Gastroesophageal sphincter (tissue), 4 donors: ENCODE data around the gene SERGEF. TPM values are rescaled to one million over a fixed set of nuclear protein-coding genes. Genes with fewer than 3 reads are reported as not detected.
A peak's percentile ranks its signal among the peaks of the same experiment; 100 is the strongest.

Experiments
- ATAC-seq: fragments of 150-250 bp; one replicate; pipeline ENCODE4 v1.9.1; 2016; ENCODE audit warnings: mild to moderate bottlenecking, moderate library complexity
- H3K27ac ChIP-seq, 4 donors: fragments of 200-600 bp; sonication (generic) in 3 of 4; 1 replicate in 3 of 4; 2 replicates in 1 of 4; pipeline ENCODE4 v1.5.1; 2016 to 2019
- H3K27me3 ChIP-seq: fragments of 200-600 bp; sonication (generic); one replicate; pipeline ENCODE4 v1.5.1; 2019
- H3K36me3 ChIP-seq, 2 donors: fragments of 200-600 bp; sonication (generic); one replicate each; pipeline ENCODE4 v1.5.1; 2019; ENCODE audit warnings: control low read depth in 1 of 2
- H3K4me1 ChIP-seq, 3 donors: fragments of 200-600 bp; sonication (generic); 1 replicate in 2 of 3; 2 replicates in 1 of 3; pipeline ENCODE4 v1.5.1; 2016 to 2019; ENCODE audit warnings: control low read depth in 2 of 3
- H3K4me3 ChIP-seq, 2 donors: fragments of 200-600 bp; sonication (generic); one replicate each; pipeline ENCODE4 v1.5.1; 2019; ENCODE audit warnings: mild to moderate bottlenecking in 1 of 2, moderate library complexity in 1 of 2
- H3K9me3 ChIP-seq, 3 donors: fragments of 200-600 bp; sonication (generic); one replicate each; pipeline ENCODE4 v1.5.1; 2017 to 2019; ENCODE audit warnings: control low read depth in 2 of 3
- EP300 ChIP-seq: sonication (generic); formaldehyde crosslinking; IDR thresholded peaks from one replicate; pipeline ENCODE4 v1.6.1; 2017; ENCODE audit warnings: antibody characterized with exemption, mild to moderate bottlenecking
- POLR2A ChIP-seq, 2 donors: fragments of 450-650 bp; IDR thresholded peaks; one replicate each; pipeline ENCODE4 v1.6.1; 2017; ENCODE audit warnings: antibody characterized with exemption in 2 of 2, mild to moderate bottlenecking in 2 of 2, moderate library complexity in 1 of 2
- POLR2AphosphoS5 ChIP-seq: sonication (generic); formaldehyde crosslinking; IDR thresholded peaks from one replicate; pipeline ENCODE4 v1.6.1; 2017; ENCODE audit warnings: antibody characterized with exemption
- WGBS, 2 donors: methylation state at CpG; one replicate each; pipeline ENCODE4 v1.1.5; 2018; ENCODE audit warnings: low coverage in 1 of 2; 5-methylcytosine and 5-hydroxymethylcytosine counted together
- total RNA-seq, 4 donors: library from RNA; depleted of rRNA; stranded (reverse); fragments of >200 nt; gene quantifications; one replicate each; pipeline ENCODE4 v1.1.0, GENCODE V29; 2016
- TF ChIP-seq, protein P1 (sequence below), 4 experiments: fragments of 200-600 bp in 2 of 4; fragments of 450-650 bp in 2 of 4; sonication (generic) in 1 of 4; IDR thresholded peaks; one replicate each; pipeline ENCODE4 v1.5.1; 2017 to 2019; ENCODE audit warnings: antibody characterized with exemption in 4 of 4, mild to moderate bottlenecking in 2 of 4, moderate library complexity in 2 of 4

SERGEF gene
- total RNA-seq = 10 to 100 TPM; 35.5 to 42.5 (median 36.3) TPM

DNA sequence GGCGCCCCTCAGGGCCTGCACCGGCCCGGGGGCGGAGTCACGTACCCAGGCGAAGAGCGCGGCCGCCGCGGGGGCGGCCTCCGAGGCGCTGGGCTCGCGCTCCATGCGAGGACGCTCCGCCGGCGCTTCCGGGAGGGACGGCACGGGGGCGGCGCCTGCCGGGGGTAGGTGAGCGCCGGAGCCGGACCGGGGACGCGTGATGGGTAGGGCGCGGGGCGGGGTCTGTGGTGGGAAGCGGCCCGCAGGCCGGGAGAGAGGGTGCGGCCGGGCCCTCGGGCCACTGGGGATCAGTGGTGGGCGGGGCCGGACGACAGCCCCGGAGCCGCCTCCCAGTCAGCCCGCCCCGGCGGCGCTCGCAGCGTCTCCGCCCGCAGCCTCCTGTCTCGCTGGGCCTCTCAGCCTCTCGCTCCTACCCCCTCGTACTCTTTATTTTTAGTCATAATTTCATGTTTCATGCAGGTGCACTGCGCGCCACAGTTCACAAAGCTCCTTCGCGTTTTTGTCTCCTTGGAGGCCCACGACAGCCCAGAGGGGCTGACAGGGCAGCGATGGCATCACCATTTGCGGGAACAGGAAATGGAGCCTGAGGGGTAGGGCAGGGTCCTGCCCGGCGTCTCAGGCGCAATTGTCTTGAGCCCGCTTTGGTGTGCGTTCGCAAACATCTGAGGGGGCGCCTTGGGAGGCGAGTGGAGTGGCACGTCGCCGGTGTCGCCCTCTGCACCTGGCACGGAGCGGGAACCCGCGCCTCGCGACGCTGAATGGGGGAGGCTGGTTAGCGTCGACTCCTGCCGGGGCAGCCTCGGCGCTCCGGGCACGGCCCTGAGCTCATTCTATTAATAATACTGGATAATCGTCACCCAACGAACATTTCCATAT is at the start of gene SERGEF:
TSS of gene SERGEF (minus strand) at position 142 of the 876 bp plus-strand sequence. CDS start at position 105, 37 bp downstream.
- no peaks in the 10 kb centered on the region for H3K9me3 ChIP-seq
- 1% methylated on average over 17 of the region's 93 CpGs; no CpG with 5 or more reads in 1 of the 2 donors for WGBS, 2 donors

GRCh38 chr11:18061351-18061750 is 48.5 kb upstream of the SERGEF start:
- Histone ChIP-seq H3K36me3 (peaks cover 0 to 6% of the 10 kb centered on the region in 2 donors), H3K27ac (no peak overlapping the region), H3K9me3 (no peaks in the 10 kb centered on the region), H3K4me3 (no peak overlapping the region), H3K27me3 (no peaks in the 10 kb centered on the region), H3K4me1 (no peaks in the 10 kb centered on the region)
- TF ChIP-seq EP300 (no peak), POLR2A (IDR thresholded peaks at IDR 0.05) (no peak), POLR2AphosphoS5 (no peak)
- TF ChIP-seq, protein P1, sequence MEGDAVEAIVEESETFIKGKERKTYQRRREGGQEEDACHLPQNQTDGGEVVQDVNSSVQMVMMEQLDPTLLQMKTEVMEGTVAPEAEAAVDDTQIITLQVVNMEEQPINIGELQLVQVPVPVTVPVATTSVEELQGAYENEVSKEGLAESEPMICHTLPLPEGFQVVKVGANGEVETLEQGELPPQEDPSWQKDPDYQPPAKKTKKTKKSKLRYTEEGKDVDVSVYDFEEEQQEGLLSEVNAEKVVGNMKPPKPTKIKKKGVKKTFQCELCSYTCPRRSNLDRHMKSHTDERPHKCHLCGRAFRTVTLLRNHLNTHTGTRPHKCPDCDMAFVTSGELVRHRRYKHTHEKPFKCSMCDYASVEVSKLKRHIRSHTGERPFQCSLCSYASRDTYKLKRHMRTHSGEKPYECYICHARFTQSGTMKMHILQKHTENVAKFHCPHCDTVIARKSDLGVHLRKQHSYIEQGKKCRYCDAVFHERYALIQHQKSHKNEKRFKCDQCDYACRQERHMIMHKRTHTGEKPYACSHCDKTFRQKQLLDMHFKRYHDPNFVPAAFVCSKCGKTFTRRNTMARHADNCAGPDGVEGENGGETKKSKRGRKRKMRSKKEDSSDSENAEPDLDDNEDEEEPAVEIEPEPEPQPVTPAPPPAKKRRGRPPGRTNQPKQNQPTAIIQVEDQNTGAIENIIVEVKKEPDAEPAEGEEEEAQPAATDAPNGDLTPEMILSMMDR (IDR thresholded peaks at IDR 0.05) = no peak
- 78% methylated on average over 2 of the region's 2 CpGs; no CpG with 5 or more reads in 1 of the 2 donors for WGBS, 2 donors
- ATAC-seq = no peak

More for the DNA sequence above, at the start of gene SERGEF:
- H3K4me3 ChIP-seq = peak within 1 kb of the TSS; percentile 76 to 78
- peak within 1 kb of the TSS; percentile 62 to 91 (median 89) for H3K27ac ChIP-seq
- peak; percentile 97 for ATAC-seq
- no peaks in the 10 kb centered on the region for H3K27me3 ChIP-seq
- TF ChIP-seq EP300 (no peak), POLR2AphosphoS5 (peak; percentile 77), POLR2A (IDR thresholded peaks at IDR 0.05) (peak; percentile 68 to 74)
- TF ChIP-seq, protein P1 (IDR thresholded peaks at IDR 0.05) = peak in 2 of 4 experiments; percentile 22 to 36
- H3K4me1 ChIP-seq = peaks cover 0 to 21% (median 0%) of the 10 kb centered on the region in 3 donors
- no peaks in the 10 kb centered on the region for H3K36me3 ChIP-seq

GRCh38 chr11:18056561-18057181 is 43.8 kb upstream of the SERGEF start:
- WGBS, 2 donors = 10 to 73% methylated on average over 1 of the region's 1 CpG
- TF ChIP-seq POLR2AphosphoS5 = no peak
- TF ChIP-seq EP300 = no peak
- TF ChIP-seq, protein P1 (IDR thresholded peaks at IDR 0.05) = no peak
- no peak for TF ChIP-seq POLR2A (IDR thresholded peaks at IDR 0.05)
- H3K27ac ChIP-seq = no peak overlapping the region
- H3K27me3 ChIP-seq = no peaks in the 10 kb centered on the region
- no peaks in the 10 kb centered on the region for H3K4me1 ChIP-seq
- no peaks in the 10 kb centered on the region for H3K36me3 ChIP-seq
- H3K4me3 ChIP-seq = no peak overlapping the region
- ATAC-seq = no peak
- H3K9me3 ChIP-seq = no peaks in the 10 kb centered on the region

- no peak for ATAC-seq
- no peak overlapping the region for H3K27ac ChIP-seq
- no peaks in the 10 kb centered on the region for H3K27me3 ChIP-seq
- no peak overlapping the region for H3K4me3 ChIP-seq
- TF ChIP-seq EP300 (no peak), POLR2AphosphoS5 (no peak), POLR2A (IDR thresholded peaks at IDR 0.05) (no peak)
- TF ChIP-seq, protein P1 (IDR thresholded peaks at IDR 0.05) = no peak
- H3K36me3 ChIP-seq = no peaks in the 10 kb centered on the region
- no peaks in the 10 kb centered on the region for H3K4me1 ChIP-seq
- H3K9me3 ChIP-seq = no peaks in the 10 kb centered on the region
- 76 to 77% methylated on average over 8 to 10 of the region's 10 CpGs for WGBS, 2 donors
These were observed 41.8 kb upstream of the SERGEF start for GRCh38 chr11:18054511-18055103.
